PFSK-1 (cell line): ENCODE data around the gene ANO9.

Experiments
- POLR2AphosphoS5 ChIP-seq: IDR thresholded peaks from 2 replicates; pipeline ENCODE4 v1.6.1; 2012; ENCODE audit warnings: low read depth, mild to moderate bottlenecking, control low read depth, low read length, moderate library complexity
- REST ChIP-seq, 2 experiments: IDR thresholded peaks; 2 replicates each; pipeline versions ENCODE4 v1.6.1 to v1.8.0; 2011 to 2012; ENCODE audit warnings: low read depth in 2 of 2, low read length in 2 of 2, control low read depth in 1 of 2, inconsistent platforms in 1 of 2, mild to moderate bottlenecking in 1 of 2, moderate library complexity in 1 of 2; ENCODE audit not compliant: insufficient read depth in 1 of 2
- SIN3A ChIP-seq: IDR thresholded peaks from 2 replicates; pipeline ENCODE4 v1.6.1; 2012; ENCODE audit warnings: mild to moderate bottlenecking, low read length, moderate library complexity, borderline replicate concordance; ENCODE audit not compliant: insufficient read depth
- TAF1 ChIP-seq: IDR thresholded peaks from 2 replicates; pipeline ENCODE4 v1.6.1; 2012; ENCODE audit warnings: low read length, control low read depth, borderline replicate concordance; ENCODE audit not compliant: insufficient read depth

DNA sequence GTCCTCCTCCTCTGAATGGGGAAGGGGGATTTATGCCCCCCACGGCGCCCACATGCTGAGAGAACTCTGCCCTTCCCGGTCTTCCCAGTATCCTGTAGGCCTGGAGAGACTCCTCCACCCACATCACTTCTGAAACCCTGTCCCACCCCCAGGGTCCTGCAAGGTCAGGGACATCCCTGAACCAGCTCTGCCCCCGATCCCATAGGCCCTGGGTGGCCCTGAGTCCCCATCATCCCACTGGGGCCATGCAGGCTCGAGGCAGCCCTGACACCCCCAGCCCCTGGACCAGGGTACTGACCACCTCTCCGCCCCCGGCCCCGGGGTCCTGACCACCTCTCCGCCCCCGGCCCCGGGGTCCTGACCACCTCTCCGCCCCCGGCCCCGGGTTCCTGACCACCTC lies 60.8 kb downstream of the ANO9 start:
- no peak for TF ChIP-seq REST (IDR thresholded peaks at IDR 0.05; ENCODE audit: insufficient read depth in 1 of 2, low read depth in 2 of 2, low read length in 2 of 2)
- TF ChIP-seq POLR2AphosphoS5 = no peak
- TF ChIP-seq SIN3A = no peak
- no peak for TF ChIP-seq TAF1
